Hematopoietic multipotent progenitor cell treated with erythropoietin and hydrocortisone succinate and interleukin-3 and kit ligand, for 15 days (in vitro differentiated cells): Measurements from ENCODE around the gene SLC22A5.
A peak's percentile ranks its signal among the peaks of the same experiment; 100 is the strongest.
"Not testable (repeated sequence)": the region's sequence is repeated elsewhere in the genome, so short reads cannot be mapped to it uniquely, and the experiment has no call there.

Experiments
- DNase-seq: peaks from one replicate; pipeline ENCODE4 v3.0.0-alpha.2; 2015; ENCODE audit warnings: low spot score

SLC22A5 gene

GRCh38 chr5:132428147-132428482, 58.6 kb downstream of the SLC22A5 start:
- DNase-seq: no peak

- DNase-seq: no peak
These were observed 59.3 kb downstream of the SLC22A5 start for GRCh38 chr5:132428484-132429462.

GRCh38 chr5:132429463-132430440, 60.2 kb downstream of the SLC22A5 start:
- no peak for DNase-seq

DNA sequence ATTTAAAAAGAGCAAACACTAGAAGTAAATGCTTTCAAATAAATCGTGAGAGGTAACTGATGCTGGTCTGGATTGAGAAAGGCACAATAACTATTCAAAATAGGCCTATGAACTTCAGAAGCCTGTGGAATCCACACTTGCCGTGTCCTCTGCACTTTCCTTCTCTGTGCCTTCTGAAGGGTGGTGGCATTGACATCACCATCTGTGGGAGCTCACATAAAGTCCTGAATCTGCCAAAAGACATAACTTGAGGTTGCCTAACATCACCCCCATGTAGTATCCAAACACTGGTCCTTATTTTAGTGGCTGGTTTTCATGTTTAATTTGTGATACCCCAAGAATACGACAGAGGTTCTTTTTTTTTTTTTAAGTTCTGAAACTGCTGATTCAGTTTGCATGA, 61.2 kb downstream of the SLC22A5 start:
- no peak for DNase-seq

DNA sequence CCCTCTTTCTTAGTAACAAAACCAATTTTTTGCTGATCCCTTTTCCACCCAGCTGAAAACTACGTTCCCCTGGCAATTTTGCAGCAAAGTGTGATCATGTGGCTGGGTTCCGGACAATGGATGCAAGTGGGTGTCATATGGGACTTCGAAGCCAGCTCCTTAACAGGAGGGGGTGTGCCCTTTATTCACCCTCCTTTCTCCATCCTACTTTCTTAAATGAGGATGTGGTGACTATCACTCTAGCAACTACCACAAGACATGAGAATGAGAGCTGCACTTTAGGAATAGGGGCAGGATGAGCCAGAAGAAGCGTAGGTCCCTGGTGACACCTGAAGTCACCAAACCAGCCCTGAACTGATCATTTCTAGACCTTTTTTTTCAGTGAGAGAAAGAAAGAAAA, 62.1 kb downstream of the SLC22A5 start:
- no peak for DNase-seq

GRCh38 chr5:132433141-132433540, 63.6 kb downstream of the SLC22A5 start:
- no peak for DNase-seq

DNA sequence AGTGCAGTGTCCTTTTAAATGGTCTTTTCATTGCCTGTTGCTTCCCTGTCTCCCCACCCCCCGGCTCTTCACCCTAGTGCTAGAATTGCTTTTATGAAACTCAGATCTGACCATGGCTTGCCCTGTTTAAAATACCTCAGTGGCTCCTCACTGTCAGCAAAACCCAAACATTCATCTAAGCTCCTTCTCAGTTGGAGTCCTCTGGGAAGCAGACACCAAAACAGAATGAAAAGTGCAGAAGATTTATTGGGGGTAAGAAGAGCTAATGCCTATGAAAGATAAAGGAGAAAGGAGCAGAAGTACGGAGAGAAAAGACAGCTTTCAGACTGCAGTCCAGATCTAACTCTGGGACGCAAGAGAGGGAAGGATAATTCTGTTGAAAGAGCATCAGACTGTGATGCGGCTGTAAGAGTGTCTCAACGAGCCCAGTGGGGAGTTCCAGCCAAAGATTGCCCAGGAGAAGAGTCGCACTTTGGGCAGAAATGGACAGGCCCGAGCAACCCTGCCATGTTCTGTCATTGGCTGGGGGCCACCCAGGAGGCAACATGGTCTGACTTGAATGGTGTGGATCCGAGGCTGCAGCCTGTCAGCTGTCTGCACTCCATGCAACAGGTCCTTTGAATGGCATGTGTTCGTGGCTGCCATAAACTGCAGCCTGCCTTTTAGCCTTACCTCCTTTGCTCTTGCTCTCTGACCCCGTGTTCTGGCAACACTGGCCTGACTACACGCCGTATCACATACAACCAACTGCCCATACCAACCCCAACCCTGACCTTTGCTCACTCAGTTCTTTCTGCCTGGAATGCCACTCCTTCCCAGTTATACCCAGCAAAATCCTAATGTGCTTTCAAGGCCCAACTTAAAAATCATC, 65.1 kb downstream of the SLC22A5 start:
- DNase-seq: no peak

DNA sequence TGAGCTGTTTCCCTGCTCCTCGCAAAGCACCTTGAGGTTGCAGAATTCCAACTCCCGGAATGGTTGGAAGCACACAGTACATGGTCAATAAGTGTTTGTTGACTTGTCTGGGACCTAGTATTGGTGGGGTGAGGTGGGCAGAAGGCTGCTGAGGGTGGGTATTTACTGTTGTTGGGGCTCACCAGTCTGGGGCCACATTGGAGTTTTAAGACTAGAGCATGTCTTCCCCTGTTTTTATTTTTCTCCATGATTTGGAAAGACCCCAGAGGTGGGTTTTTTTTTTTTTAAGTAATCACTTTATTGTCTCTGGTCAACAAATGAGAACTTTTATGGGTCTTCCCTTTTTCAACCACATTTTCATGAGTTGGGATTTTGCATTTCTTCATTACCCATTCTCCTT, 65.9 kb downstream of the SLC22A5 start:
- no peak for DNase-seq

GRCh38 chr5:132435886-132436285, 66.4 kb downstream of the SLC22A5 start:
- DNase-seq: no peak

- DNase-seq: no peak
These were observed 67.4 kb downstream of the SLC22A5 start for GRCh38 chr5:132436936-132437335.

DNA sequence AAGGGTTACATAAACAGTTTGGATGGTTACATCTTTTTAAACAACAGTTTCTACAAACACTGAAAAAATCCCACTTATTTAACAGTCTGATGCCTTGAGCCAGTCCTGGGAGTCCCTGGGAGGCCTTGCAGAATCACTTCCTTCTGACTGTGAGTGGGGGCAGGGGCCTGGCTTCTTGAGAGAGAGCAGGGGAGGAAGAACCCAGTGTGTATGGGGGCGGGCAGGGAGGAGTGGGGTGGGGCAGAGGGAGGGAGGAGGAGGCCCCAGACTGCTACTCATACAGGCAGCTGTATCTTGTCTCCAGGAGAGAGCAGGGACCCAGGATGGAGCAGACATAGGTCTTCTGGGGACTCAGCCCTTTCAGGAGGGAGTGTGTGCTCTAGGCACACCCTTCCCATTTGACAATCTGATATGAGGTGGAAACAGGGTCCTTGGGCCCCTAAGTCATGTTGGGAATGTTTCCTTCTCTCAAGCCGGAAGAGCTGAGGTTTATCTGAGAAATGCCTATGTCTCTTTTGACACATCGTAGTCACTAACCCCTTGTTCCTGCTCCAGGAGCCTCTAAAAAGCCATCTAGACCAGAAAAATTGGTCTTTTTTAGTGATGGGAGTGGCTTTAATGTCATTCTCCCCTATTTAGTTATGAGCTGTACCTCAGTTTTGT, 68.2 kb downstream of the SLC22A5 start:
- peak; percentile 37 for DNase-seq

- DNase-seq: not testable (repeated sequence)
These were observed 68.7 kb downstream of the SLC22A5 start for GRCh38 chr5:132438267-132438645.

DNA sequence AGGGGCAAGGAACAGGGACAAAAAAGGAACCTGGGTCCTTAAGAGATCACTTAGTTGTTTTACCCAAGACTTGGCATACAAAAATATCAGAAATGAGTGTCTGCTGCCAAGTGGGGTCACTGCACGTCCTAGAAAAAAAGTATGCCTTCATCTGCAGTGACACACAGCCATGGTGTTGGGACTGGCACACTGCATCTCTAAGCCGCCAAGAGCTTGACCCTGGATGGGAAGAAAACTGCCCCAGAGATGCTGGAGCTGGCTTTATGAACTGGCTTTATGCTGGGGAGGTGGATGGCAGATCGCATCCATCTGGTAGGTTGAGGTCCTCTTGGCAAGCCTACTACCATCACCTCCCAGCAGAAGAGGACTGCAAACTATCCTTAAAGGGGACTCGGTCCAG, 69.4 kb downstream of the SLC22A5 start:
- no peak for DNase-seq

- no peak for DNase-seq
These were observed 70.1 kb downstream of the SLC22A5 start for GRCh38 chr5:132439521-132440089.

- DNase-seq: no peak
These were observed 74.6 kb downstream of the SLC22A5 start for GRCh38 chr5:132444061-132444460.
